Osteoblast (primary cell): ENCODE data around the gene FAF1. TPM values are rescaled to one million over a fixed set of nuclear protein-coding genes. Genes with fewer than 3 reads are reported as not detected.

Source experiments
- DNase-seq: peaks from one replicate; pipeline ENCODE4 v3.0.0; 2011; ENCODE audit warnings: low spot score, mixed read lengths; ENCODE audit not compliant: insufficient read length; ENCODE audit errors: missing footprints
- H2AFZ ChIP-seq: 2 replicates; pipeline ENCODE4 v1.6.0; 2011; ENCODE audit warnings: mild to moderate bottlenecking, low read length
- H3K27ac ChIP-seq: 2 replicates; pipeline ENCODE4 v1.5.1; 2011; ENCODE audit warnings: mild to moderate bottlenecking, low read depth, low read length, moderate library complexity
- H3K27me3 ChIP-seq: 2 replicates; pipeline ENCODE4 v1.6.0; 2012; ENCODE audit warnings: mild to moderate bottlenecking, control low read depth, inconsistent platforms, low read length, moderate library complexity; ENCODE audit not compliant: insufficient read depth
- H3K36me3 ChIP-seq: 2 replicates; pipeline ENCODE4 v1.5.1; 2011; ENCODE audit warnings: mild to moderate bottlenecking, low read length, control low read depth, moderate library complexity; ENCODE audit not compliant: insufficient read depth
- H3K4me1 ChIP-seq: 2 replicates; pipeline ENCODE4 v1.5.1; 2011; ENCODE audit warnings: mild to moderate bottlenecking, low read length, control low read depth, moderate library complexity; ENCODE audit not compliant: insufficient read depth
- H3K4me2 ChIP-seq: 2 replicates; pipeline ENCODE4 v1.6.0; 2011; ENCODE audit warnings: mild to moderate bottlenecking, low read length; ENCODE audit not compliant: insufficient read depth
- H3K4me3 ChIP-seq: fragments of 200-600 bp; sonication (generic); 3 replicates; pipeline ENCODE4 v1.5.1; 2012; ENCODE audit warnings: mild to moderate bottlenecking, low read length, inconsistent platforms; ENCODE audit not compliant: insufficient read depth
- H3K79me2 ChIP-seq: 2 replicates; pipeline ENCODE4 v1.6.0; 2012; ENCODE audit warnings: mild to moderate bottlenecking, low read length, control low read depth, inconsistent platforms; ENCODE audit not compliant: insufficient read depth
- H3K9me3 ChIP-seq: 2 replicates; pipeline ENCODE4 v1.5.1; 2011; ENCODE audit warnings: low read depth, low read length, control low read depth
- H4K20me1 ChIP-seq: 2 replicates; pipeline ENCODE4 v1.6.0; 2012; ENCODE audit warnings: mild to moderate bottlenecking, low read length, control low read depth; ENCODE audit not compliant: insufficient read depth
- CTCF ChIP-seq: IDR thresholded peaks from 2 replicates; pipeline ENCODE4 v1.5.1; 2011; ENCODE audit warnings: mild to moderate bottlenecking, low read depth, low read length, moderate library complexity; ENCODE audit errors: extremely low read depth
- total RNA-seq: library from RNA; depleted of rRNA; stranded (reverse); fragments of >200 nt; gene quantifications from 2 replicates; pipeline ENCODE4 v1.2.3, GENCODE V29; 2012

Gene FAF1
- total RNA-seq, 1 donor = 40.5 TPM

GRCh38 chr1:50609508-50609907 is 350.6 kb downstream of the FAF1 start:
- H3K36me3 ChIP-seq = no peaks in the 10 kb centered on the region
- H3K27me3 ChIP-seq = no peaks in the 10 kb centered on the region
- no peaks in the 10 kb centered on the region for H4K20me1 ChIP-seq
- no peak for TF ChIP-seq CTCF
- no peak overlapping the region for H3K27ac ChIP-seq
- no peak overlapping the region for H3K4me3 ChIP-seq
- no peak for DNase-seq
- H3K79me2 ChIP-seq = no peaks in the 10 kb centered on the region
- H3K4me2 ChIP-seq = no peak overlapping the region
- H3K4me1 ChIP-seq = no peaks in the 10 kb centered on the region
- H2AFZ ChIP-seq = no peak overlapping the region
- no peaks in the 10 kb centered on the region for H3K9me3 ChIP-seq

- no peaks in the 10 kb centered on the region for H3K27me3 ChIP-seq
- peak; percentile 58 for TF ChIP-seq CTCF
- peak; percentile 34 for DNase-seq
These were observed 354.7 kb downstream of the FAF1 start for GRCh38 chr1:50605186-50605875.

GRCh38 chr1:50604580-50604979 is 355.5 kb downstream of the FAF1 start:
- Histone ChIP-seq H3K36me3 (no peaks in the 10 kb centered on the region), H3K4me2 (no peak overlapping the region), H2AFZ (no peak overlapping the region), H3K9me3 (no peaks in the 10 kb centered on the region), H3K27me3 (no peaks in the 10 kb centered on the region), H3K27ac (no peak overlapping the region), H3K4me3 (no peak overlapping the region), H4K20me1 (no peaks in the 10 kb centered on the region), H3K79me2 (no peaks in the 10 kb centered on the region), H3K4me1 (peaks cover 18% of the 10 kb centered on the region)
- DNase-seq = no peak
- TF ChIP-seq CTCF = no peak

More at GRCh38 chr1:50605186-50605875, 354.7 kb downstream of the FAF1 start:
- Histone ChIP-seq H4K20me1 (no peaks in the 10 kb centered on the region), H3K27ac (no peak overlapping the region), H3K4me3 (no peak overlapping the region), H3K4me1 (peaks cover 18% of the 10 kb centered on the region), H3K79me2 (no peaks in the 10 kb centered on the region), H3K9me3 (no peaks in the 10 kb centered on the region), H2AFZ (no peak overlapping the region), H3K36me3 (no peaks in the 10 kb centered on the region), H3K4me2 (no peak overlapping the region)

- no peaks in the 10 kb centered on the region for H3K36me3 ChIP-seq
- H3K4me2 ChIP-seq = peak overlapping the region; percentile 54
- peak overlapping the region; percentile 3 for H3K27ac ChIP-seq
- no peaks in the 10 kb centered on the region for H3K9me3 ChIP-seq
- no peak for TF ChIP-seq CTCF
- no peak for DNase-seq
- H4K20me1 ChIP-seq = no peaks in the 10 kb centered on the region
- H3K4me3 ChIP-seq = no peak overlapping the region
- H2AFZ ChIP-seq = no peak overlapping the region
- peaks cover 18% of the 10 kb centered on the region for H3K4me1 ChIP-seq
- no peaks in the 10 kb centered on the region for H3K27me3 ChIP-seq
- H3K79me2 ChIP-seq = no peaks in the 10 kb centered on the region
These were observed 356.5 kb downstream of the FAF1 start for GRCh38 chr1:50603274-50604271.
